Spinal cord (tissue), 10 donors: ENCODE results near the gene PALLD. TPM values are rescaled to one million over a fixed set of nuclear protein-coding genes. Genes with fewer than 3 reads are reported as not detected.

Experiments used
- DNase-seq, 6 donors: peaks; one replicate each; pipeline versions ENCODE4 v3.0.0 to v3.0.0-alpha.2; 2013 to 2015; ENCODE audit warnings: low spot score in 6 of 6, low read depth in 4 of 6
- H3K27ac ChIP-seq: one replicate; pipeline ENCODE4 v1.5.1; 2013; ENCODE audit warnings: low read depth, low read length, control low read depth
- H3K27me3 ChIP-seq: one replicate; pipeline ENCODE4 v1.6.1; 2013; ENCODE audit warnings: low read length; ENCODE audit not compliant: control insufficient read depth, insufficient read depth
- H3K36me3 ChIP-seq: one replicate; pipeline ENCODE4 v1.6.1; 2013; ENCODE audit warnings: low read length; ENCODE audit not compliant: control insufficient read depth, insufficient read depth
- H3K4me1 ChIP-seq: one replicate; pipeline ENCODE4 v1.6.1; 2013; ENCODE audit warnings: low read length; ENCODE audit not compliant: control insufficient read depth, insufficient read depth
- H3K4me3 ChIP-seq: one replicate; pipeline ENCODE4 v1.5.1; 2013; ENCODE audit warnings: low read depth, low read length, control low read depth
- H3K9me3 ChIP-seq: one replicate; pipeline ENCODE4 v1.6.1; 2013; ENCODE audit warnings: low read length; ENCODE audit not compliant: control insufficient read depth, insufficient read depth
- WGBS: methylation state at CpG from one replicate; pipeline ENCODE4 v1.1.5; 2013; ENCODE audit warnings: missing lambda C conversion rate; ENCODE audit not compliant: insufficient coverage; 5-methylcytosine and 5-hydroxymethylcytosine counted together
- polyA plus RNA-seq, 2 donors: library from polyadenylated mRNA; unstranded; fragments of 120-200 nt; gene quantifications; one replicate each; pipeline ENCODE4 v1.2.1, GENCODE V29; 2013; ENCODE audit not compliant: insufficient read length in 2 of 2
- total RNA-seq, 2 donors: library from RNA; depleted of rRNA in 1 of 2; stranded (reverse); fragments of 120-200 nt in 1 of 2; fragments of >200 nt in 1 of 2; gene quantifications; one replicate each; pipeline versions ENCODE4 v1.2.3 to v1.2.4, GENCODE V29; 2013 to 2014
- donor health status: healthy.

Gene PALLD
- total and polyA plus RNA-seq, 4 donors, result 45.9 to 71.1 (median 62.4) TPM

- no peak for DNase-seq
- H3K36me3 ChIP-seq, result no peaks in the 10 kb centered on the region
- peak overlapping the region; percentile 72 for H3K4me3 ChIP-seq
- peaks cover 12% of the 10 kb centered on the region for H3K27me3 ChIP-seq
- no CpG with 5 or more reads among the region's 1 CpG for WGBS
- H3K27ac ChIP-seq, result peak overlapping the region; percentile 88
- peaks cover 7% of the 10 kb centered on the region for H3K4me1 ChIP-seq
- no peaks in the 10 kb centered on the region for H3K9me3 ChIP-seq
Observed at GRCh38 chr4:168633496-168633895, 136.6 kb downstream of the PALLD start.

- Histone ChIP-seq H3K27me3 (peaks cover 12% of the 10 kb centered on the region), H3K4me3 (peak overlapping the region; percentile 22), H3K36me3 (no peaks in the 10 kb centered on the region), H3K4me1 (peaks cover 7% of the 10 kb centered on the region), H3K9me3 (no peaks in the 10 kb centered on the region), H3K27ac (peak overlapping the region; percentile 17)
- WGBS, result 11% methylated on average over 3 of the region's 11 CpGs
- peak in 2 of 6 donors; percentile 62 to 70 for DNase-seq
Observed at GRCh38 chr4:168634276-168634802, 137.5 kb downstream of the PALLD start.

DNA sequence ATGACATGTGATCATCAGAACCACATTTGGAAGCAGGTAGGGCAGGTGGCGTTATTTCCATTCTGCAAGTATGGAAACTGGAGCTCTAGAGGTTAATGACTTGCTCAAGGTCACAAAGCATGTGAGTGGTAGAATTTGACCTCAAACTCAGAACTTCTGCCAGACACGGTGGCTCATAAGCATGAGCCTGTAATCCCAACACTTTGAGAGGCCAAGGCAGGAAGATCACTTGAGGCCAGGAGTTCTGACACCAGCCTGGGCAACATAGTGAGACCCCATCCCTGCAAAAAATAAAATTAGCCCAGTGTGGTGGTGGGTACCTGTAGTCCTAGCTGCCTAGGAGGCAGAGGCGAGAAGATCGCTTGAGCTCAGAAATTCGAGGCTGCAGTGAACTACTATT, 139.2 kb downstream of the PALLD start:
- Histone ChIP-seq H3K4me3 (no peak overlapping the region), H3K36me3 (no peaks in the 10 kb centered on the region), H3K4me1 (peaks cover 7% of the 10 kb centered on the region), H3K27ac (no peak overlapping the region), H3K27me3 (peaks cover 5% of the 10 kb centered on the region), H3K9me3 (no peaks in the 10 kb centered on the region)
- DNase-seq, result no peak
- 79% methylated on average over 3 of the region's 5 CpGs for WGBS

DNA sequence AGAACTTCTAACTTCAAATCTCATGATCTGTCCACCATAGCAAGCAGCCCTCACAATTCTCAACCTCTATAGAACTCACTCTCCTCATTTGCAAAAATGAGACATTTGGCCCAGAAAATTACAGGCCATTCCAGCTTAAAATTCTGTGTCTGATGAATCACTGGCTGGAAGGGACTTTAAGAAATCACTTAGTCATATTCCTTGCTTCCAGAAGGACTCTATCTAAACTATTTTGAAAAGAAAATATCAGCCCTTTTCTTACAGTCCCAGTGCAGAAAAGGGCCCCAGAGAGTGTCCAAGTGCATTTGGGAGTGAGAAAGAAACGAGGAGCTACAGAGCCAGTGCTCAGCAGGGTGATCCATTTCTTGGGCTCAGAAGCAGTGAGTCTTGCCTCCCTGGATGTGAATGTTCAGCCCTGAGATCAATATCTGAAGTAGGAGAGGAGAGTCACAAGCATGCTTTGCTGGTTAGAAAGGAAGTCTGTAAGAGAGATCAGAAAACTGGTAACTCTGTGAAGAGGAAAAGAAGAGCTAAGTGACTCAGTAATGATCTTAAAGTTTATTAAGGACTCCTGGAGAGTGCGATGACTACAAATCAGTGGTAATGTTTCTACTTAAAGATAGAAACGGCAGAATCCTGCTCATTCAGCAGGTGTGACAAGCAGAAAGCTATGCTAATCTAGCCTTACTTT, 139.8 kb downstream of the PALLD start:
- Histone ChIP-seq H3K36me3 (no peaks in the 10 kb centered on the region), H3K9me3 (no peaks in the 10 kb centered on the region), H3K4me1 (peaks cover 7% of the 10 kb centered on the region), H3K27ac (no peak overlapping the region), H3K27me3 (peaks cover 5% of the 10 kb centered on the region), H3K4me3 (no peak overlapping the region)
- peak in 1 of 6 donors; percentile 62 for DNase-seq
- WGBS, result 47% methylated on average over 3 of the region's 3 CpGs

GRCh38 chr4:168637872-168638756, 141.3 kb downstream of the PALLD start:
- peaks cover 3% of the 10 kb centered on the region for H3K27me3 ChIP-seq
- no peaks in the 10 kb centered on the region for H3K36me3 ChIP-seq
- WGBS, result 95% methylated on average over 3 of the region's 5 CpGs
- no peaks in the 10 kb centered on the region for H3K9me3 ChIP-seq
- DNase-seq, result no peak
- H3K4me1 ChIP-seq, result peaks cover 4% of the 10 kb centered on the region
- H3K27ac ChIP-seq, result no peak overlapping the region
- no peak overlapping the region for H3K4me3 ChIP-seq

GRCh38 chr4:168639914-168640313, 143.1 kb downstream of the PALLD start:
- Histone ChIP-seq H3K36me3 (no peaks in the 10 kb centered on the region), H3K4me3 (no peak overlapping the region), H3K27ac (no peak overlapping the region), H3K4me1 (no peaks in the 10 kb centered on the region), H3K27me3 (peaks cover 3% of the 10 kb centered on the region), H3K9me3 (no peaks in the 10 kb centered on the region)
- WGBS, result 91% methylated on average over 7 of the region's 8 CpGs
- DNase-seq, result no peak

GRCh38 chr4:168641811-168642140, 144.9 kb downstream of the PALLD start:
- Histone ChIP-seq H3K36me3 (no peaks in the 10 kb centered on the region), H3K27me3 (no peaks in the 10 kb centered on the region), H3K4me1 (peaks cover 11% of the 10 kb centered on the region), H3K9me3 (no peaks in the 10 kb centered on the region), H3K27ac (no peak overlapping the region), H3K4me3 (no peak overlapping the region)
- WGBS, result 78% methylated on average over 2 of the region's 3 CpGs
- DNase-seq, result no peak

GRCh38 chr4:168642591-168642990, 145.7 kb downstream of the PALLD start:
- Histone ChIP-seq H3K9me3 (no peaks in the 10 kb centered on the region), H3K27ac (no peak overlapping the region), H3K27me3 (no peaks in the 10 kb centered on the region), H3K4me3 (no peak overlapping the region), H3K4me1 (peaks cover 11% of the 10 kb centered on the region), H3K36me3 (no peaks in the 10 kb centered on the region)
- 71% methylated on average over 4 of the region's 5 CpGs for WGBS
- no peak for DNase-seq

DNA sequence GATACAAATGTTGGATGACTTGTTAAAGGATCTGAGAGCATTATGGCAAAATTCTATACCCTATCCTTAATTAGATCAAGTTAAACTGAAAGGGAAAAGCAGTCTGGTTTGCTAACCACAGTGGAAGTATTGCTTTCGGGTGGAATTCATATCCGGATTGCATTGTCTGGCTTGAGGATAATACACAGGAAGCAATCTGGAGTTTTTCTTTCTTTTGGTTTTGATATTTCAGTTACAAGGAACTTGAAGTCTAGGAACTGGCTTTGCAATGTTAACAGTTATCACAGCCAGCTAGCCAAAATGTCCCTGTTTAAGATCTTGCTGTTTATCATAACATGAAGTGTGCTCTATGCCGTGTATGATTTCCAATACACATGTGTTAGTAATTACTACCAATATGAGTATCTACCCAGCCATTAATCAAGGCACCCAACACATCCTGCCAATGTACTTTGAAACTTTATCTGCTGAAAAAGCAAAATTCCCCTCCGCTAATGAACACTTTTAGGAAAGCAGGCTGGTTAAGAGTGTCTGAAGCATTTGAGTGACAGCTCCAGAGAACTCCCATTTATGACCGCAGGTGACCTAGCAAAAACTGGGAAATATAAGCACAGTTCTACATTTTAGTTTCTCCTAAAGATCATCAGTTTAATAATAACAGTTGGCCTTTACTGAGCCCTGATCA, 146.4 kb downstream of the PALLD start:
- WGBS, result 76% methylated on average over 3 of the region's 5 CpGs
- Histone ChIP-seq H3K4me1 (peaks cover 11% of the 10 kb centered on the region), H3K4me3 (no peak overlapping the region), H3K27ac (no peak overlapping the region), H3K27me3 (no peaks in the 10 kb centered on the region), H3K9me3 (no peaks in the 10 kb centered on the region), H3K36me3 (no peaks in the 10 kb centered on the region)
- DNase-seq, result no peak
